Stomach smooth muscle (tissue), 2 donors: ENCODE results near the gene MYOM1.

Source experiments
- H3K27ac ChIP-seq: one replicate; pipeline ENCODE4 v1.7.0; 2013; ENCODE audit warnings: mild to moderate bottlenecking, low read length, inconsistent platforms
- H3K27me3 ChIP-seq, 2 donors: one replicate each; pipeline ENCODE4 v1.7.0; 2013; ENCODE audit warnings: low read length in 2 of 2; ENCODE audit not compliant: insufficient read depth in 2 of 2, control insufficient read depth in 1 of 2
- H3K36me3 ChIP-seq, 2 donors: one replicate each; pipeline ENCODE4 v1.7.0; 2013; ENCODE audit warnings: low read length in 2 of 2; ENCODE audit not compliant: control insufficient read depth in 2 of 2, insufficient read depth in 2 of 2
- H3K4me1 ChIP-seq: one replicate; pipeline ENCODE4 v1.7.0; 2013; ENCODE audit warnings: low read length; ENCODE audit not compliant: control insufficient read depth, insufficient read depth
- H3K4me3 ChIP-seq, 2 donors: one replicate each; pipeline ENCODE4 v1.7.0; 2013; ENCODE audit warnings: low read length in 2 of 2
- H3K9ac ChIP-seq, 2 donors: one replicate each; pipeline ENCODE4 v1.7.0; 2013; ENCODE audit warnings: low read length in 2 of 2, mild to moderate bottlenecking in 1 of 2
- H3K9me3 ChIP-seq, 2 donors: one replicate each; pipeline ENCODE4 v1.7.0; 2013; ENCODE audit warnings: low read length in 2 of 2; ENCODE audit not compliant: control insufficient read depth in 2 of 2
- donor health status: healthy.
- donor health status: Pancreatic carcinoma.

MYOM1 gene

GRCh38 chr18:3183103-3183717 is 36.6 kb downstream of the MYOM1 start:
- no peak overlapping the region for H3K27ac ChIP-seq
- no peak overlapping the region for H3K4me3 ChIP-seq
- H3K4me1 ChIP-seq = peaks cover 2% of the 10 kb centered on the region
- H3K9me3 ChIP-seq = no peaks in the 10 kb centered on the region
- no peaks in the 10 kb centered on the region for H3K27me3 ChIP-seq
- H3K9ac ChIP-seq = no peak overlapping the region
- H3K36me3 ChIP-seq = peaks cover 4 to 10% of the 10 kb centered on the region in 2 donors

DNA sequence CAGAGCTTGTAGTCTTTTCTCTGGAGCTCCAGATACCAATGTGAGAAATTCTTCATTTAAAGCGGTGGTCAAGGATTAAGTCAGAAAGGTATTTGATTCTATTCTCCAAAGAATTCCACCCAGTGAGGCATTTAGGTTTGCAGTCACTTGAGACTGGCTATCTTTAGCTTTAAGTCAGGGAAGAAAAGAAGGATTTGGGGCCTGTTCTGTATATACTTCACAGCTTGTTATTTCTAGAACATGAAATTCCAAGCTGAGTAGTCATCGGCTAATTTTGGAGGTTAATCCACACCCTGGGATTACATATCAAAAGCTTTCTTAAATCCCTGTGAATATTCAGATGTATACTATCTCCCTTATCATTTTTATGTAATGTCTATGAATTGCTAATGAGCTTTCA is 39.4 kb downstream of the MYOM1 start:
- peaks cover 4% of the 10 kb centered on the region for H3K4me1 ChIP-seq
- no peak overlapping the region for H3K9ac ChIP-seq
- H3K36me3 ChIP-seq = peaks cover 0 to 7% of the 10 kb centered on the region in 2 donors
- no peak overlapping the region for H3K4me3 ChIP-seq
- H3K9me3 ChIP-seq = no peaks in the 10 kb centered on the region
- H3K27me3 ChIP-seq = no peaks in the 10 kb centered on the region
- H3K27ac ChIP-seq = no peak overlapping the region

DNA sequence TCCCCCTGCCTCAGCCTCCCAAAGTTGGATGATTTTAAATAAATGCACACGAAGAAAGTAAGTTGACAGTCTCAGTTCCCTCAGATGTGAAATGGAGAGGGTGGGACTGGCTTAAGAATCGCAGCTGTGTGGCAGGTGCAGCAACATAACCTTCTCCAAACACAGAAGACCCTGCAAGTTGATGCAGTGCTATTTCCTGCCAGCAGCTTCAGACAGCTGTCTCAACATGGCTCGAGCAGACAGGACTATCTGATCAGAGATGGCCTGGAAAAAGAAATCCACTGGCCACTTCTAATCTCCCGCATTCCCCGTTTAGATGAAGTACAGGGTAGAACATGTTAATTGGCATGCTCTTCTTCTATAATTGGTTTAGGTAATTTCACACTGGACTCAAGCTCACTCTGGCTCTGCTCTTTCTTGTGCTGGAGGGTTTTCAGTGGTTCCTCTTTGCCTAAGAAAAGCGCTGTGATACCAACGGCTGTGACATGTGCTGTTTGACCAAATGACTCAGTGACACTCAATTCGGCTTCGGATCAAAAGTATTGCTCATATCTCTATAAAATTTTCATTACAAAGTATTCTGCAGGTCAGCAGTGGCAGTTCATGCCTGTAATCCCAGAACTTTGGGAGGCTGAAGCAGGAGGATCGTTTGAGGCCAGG is 40.2 kb downstream of the MYOM1 start:
- H3K9me3 ChIP-seq = no peaks in the 10 kb centered on the region
- peaks cover 0 to 4% of the 10 kb centered on the region in 2 donors for H3K36me3 ChIP-seq
- H3K4me1 ChIP-seq = peaks cover 4% of the 10 kb centered on the region
- no peak overlapping the region for H3K27ac ChIP-seq
- H3K9ac ChIP-seq = no peak overlapping the region
- no peak overlapping the region for H3K4me3 ChIP-seq
- H3K27me3 ChIP-seq = no peaks in the 10 kb centered on the region

GRCh38 chr18:3177902-3178687 is 41.7 kb downstream of the MYOM1 start:
- peaks cover 7% of the 10 kb centered on the region for H3K4me1 ChIP-seq
- H3K27me3 ChIP-seq = no peaks in the 10 kb centered on the region
- H3K4me3 ChIP-seq = no peak overlapping the region
- H3K9me3 ChIP-seq = no peaks in the 10 kb centered on the region
- no peak overlapping the region for H3K27ac ChIP-seq
- H3K9ac ChIP-seq = no peak overlapping the region
- H3K36me3 ChIP-seq = peaks cover 0 to under 1% of the 10 kb centered on the region in 2 donors

DNA sequence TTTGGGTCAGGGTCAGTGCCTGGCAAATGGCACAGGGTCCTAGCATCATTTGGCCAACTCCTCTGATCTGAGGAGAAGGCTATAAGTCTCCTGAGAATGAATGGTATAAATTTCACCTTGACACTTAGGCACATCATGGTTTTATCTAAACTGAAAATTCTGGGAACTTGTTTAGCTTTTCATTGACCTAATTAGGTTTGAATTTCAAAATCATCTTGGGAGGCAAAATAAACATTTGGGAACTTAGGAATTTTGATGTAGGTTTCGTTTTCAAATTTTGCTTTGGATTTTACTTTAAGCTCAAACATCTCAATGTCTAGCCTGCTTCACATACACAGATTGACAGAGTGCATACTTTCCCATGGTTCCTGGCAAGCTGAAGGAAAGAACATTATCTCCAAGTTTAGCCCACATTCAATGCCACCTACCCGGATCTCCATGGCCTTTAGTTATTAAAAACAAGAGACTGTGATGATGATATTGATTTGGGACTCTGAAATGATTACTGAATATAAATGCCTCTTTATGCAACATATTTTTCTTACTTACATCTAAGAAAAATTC is 44.5 kb downstream of the MYOM1 start:
- H3K27me3 ChIP-seq = no peaks in the 10 kb centered on the region
- H3K4me1 ChIP-seq = peaks cover 20% of the 10 kb centered on the region
- no peak overlapping the region for H3K27ac ChIP-seq
- H3K4me3 ChIP-seq = no peak overlapping the region
- no peaks in the 10 kb centered on the region for H3K36me3 ChIP-seq
- no peak overlapping the region for H3K9ac ChIP-seq
- no peaks in the 10 kb centered on the region for H3K9me3 ChIP-seq

GRCh38 chr18:3172097-3172496 is 47.7 kb downstream of the MYOM1 start:
- no peak overlapping the region for H3K9ac ChIP-seq
- no peaks in the 10 kb centered on the region for H3K27me3 ChIP-seq
- H3K36me3 ChIP-seq = peaks cover 0 to 3% of the 10 kb centered on the region in 2 donors
- H3K4me1 ChIP-seq = peaks cover 15% of the 10 kb centered on the region
- H3K4me3 ChIP-seq = no peak overlapping the region
- no peak overlapping the region for H3K27ac ChIP-seq
- H3K9me3 ChIP-seq = no peaks in the 10 kb centered on the region

- Histone ChIP-seq H3K36me3 (peaks cover 2 to 3% of the 10 kb centered on the region in 2 donors), H3K4me1 (peaks cover 15% of the 10 kb centered on the region), H3K4me3 (no peak overlapping the region), H3K9me3 (no peaks in the 10 kb centered on the region), H3K27ac (no peak overlapping the region), H3K27me3 (no peaks in the 10 kb centered on the region), H3K9ac (no peak overlapping the region)
These were observed 48.1 kb downstream of the MYOM1 start for GRCh38 chr18:3171631-3172030.

DNA sequence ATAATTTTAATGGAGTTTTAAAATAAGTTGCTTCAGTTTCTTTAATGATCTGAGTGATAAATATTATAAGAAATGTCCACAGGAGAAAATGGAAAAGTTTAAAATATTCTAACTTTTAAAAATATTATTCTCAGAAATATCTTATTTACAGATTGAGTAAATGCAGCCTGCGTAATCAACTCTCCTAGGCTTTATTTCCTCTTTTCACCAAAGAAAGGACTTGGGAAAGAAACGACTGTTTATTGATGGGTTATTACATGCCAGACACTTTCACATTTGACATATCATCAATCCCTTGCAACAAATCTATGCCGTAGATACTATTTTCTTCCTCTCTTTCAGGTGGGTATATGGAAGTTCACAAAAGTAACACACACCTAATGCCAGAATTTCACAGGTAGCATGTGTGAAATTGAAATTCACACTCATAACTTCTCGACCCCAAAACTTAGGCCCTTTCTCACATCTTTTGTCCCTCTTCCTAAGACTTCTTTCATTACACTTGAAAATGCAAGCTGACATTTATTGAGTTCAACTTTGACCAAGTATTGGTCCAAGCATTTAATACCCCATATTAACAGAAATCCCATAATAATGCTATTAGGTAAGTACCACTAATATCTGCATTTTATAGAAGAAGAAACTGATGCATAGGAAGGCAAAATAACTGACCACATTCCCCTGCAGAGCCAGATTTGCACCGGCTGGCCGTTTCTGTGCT is 49.2 kb downstream of the MYOM1 start:
- Histone ChIP-seq H3K4me3 (no peak overlapping the region), H3K27me3 (no peaks in the 10 kb centered on the region), H3K36me3 (peaks cover 2 to 5% of the 10 kb centered on the region in 2 donors), H3K27ac (no peak overlapping the region), H3K9ac (no peak overlapping the region), H3K4me1 (peaks cover 15% of the 10 kb centered on the region), H3K9me3 (no peaks in the 10 kb centered on the region)

DNA sequence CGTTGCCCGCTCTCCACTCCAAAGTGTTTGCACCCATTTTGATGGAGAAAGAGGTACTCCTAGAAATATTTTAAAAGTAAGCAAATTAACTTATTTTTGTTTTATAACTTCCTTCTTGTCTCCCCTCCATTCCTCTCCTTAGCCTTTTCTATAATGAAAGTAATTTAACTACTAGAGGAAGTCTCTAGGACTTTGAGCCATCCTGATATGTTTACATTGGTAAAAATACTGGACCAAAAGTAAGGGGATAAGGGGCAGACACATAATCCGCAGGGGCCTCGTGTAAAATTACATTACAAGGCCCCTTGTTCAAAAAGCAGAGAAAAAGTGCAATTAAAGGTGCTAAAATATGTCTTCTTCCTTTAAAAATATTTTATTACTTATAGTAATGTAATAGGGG is 55.4 kb downstream of the MYOM1 start:
- Histone ChIP-seq H3K27ac (no peak overlapping the region), H3K4me1 (no peaks in the 10 kb centered on the region), H3K9ac (no peak overlapping the region), H3K9me3 (no peaks in the 10 kb centered on the region), H3K27me3 (no peaks in the 10 kb centered on the region), H3K36me3 (peaks cover 2 to 19% of the 10 kb centered on the region in 2 donors), H3K4me3 (no peak overlapping the region)

GRCh38 chr18:3163968-3164367 is 55.8 kb downstream of the MYOM1 start:
- Histone ChIP-seq H3K9me3 (no peaks in the 10 kb centered on the region), H3K9ac (no peak overlapping the region), H3K27me3 (no peaks in the 10 kb centered on the region), H3K4me3 (no peak overlapping the region), H3K36me3 (peaks cover 2 to 19% of the 10 kb centered on the region in 2 donors), H3K27ac (no peak overlapping the region), H3K4me1 (no peaks in the 10 kb centered on the region)
